ENCODE measurements around the gene AK9.
A peak's percentile ranks its signal among the peaks of the same experiment; 100 is the strongest.

Gene AK9

DNA sequence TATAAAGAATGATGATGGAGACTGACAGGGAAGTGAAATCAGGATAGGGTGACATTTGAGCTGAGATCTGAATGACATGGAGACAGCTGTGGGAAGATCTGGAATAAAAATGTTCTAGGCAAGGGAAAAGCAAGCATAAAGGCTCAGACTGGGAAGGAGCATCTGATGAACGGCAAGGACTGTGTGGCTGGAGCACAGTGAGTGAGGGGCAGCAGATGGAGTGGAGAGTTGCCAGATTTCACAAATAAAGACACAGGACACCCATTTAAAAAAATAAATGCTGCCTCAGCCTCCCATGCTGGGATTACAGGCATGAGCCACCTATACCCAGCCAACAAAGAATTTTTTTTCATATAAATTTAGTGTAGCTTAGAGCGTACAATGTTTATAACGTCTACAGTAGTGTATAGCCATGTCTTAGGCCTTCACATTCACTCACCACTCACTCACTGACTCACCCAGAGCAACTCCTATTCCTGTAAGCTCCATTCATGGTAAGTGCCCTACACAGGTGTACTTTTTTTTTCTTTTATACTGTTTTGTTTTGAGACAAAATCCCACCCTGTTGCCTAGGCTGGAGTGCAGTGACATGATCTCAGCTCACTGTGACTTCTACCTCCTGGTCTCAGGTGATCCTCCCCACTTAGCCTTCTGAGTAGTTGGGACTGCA lies 205.6 kb downstream of the AK9 start:
- DNase-seq (ENCODE audit: low read depth in 2 of 2, low spot score in 1 of 2) = no peak

DNA sequence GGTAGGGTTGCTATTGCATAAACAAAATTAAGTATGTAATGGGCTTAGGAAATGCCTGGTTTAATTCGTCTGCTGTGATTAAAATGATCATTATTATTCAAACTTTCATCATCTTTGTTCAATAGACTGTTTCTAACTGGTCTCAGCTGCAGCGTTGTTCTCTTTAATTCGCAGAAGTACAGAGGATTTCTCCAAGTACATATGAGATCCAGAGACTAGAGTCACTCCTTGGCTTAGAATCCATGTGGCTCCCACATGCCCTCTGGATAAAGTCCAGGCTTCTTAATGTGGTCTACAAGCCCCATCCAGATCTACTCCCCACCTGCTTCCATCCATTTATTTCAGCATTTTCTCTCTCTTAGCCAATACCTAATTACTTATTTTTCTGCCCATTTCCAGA lies 206.9 kb downstream of the AK9 start:
- no peak for DNase-seq (ENCODE audit: low read depth in 2 of 2, low spot score in 1 of 2)

DNA sequence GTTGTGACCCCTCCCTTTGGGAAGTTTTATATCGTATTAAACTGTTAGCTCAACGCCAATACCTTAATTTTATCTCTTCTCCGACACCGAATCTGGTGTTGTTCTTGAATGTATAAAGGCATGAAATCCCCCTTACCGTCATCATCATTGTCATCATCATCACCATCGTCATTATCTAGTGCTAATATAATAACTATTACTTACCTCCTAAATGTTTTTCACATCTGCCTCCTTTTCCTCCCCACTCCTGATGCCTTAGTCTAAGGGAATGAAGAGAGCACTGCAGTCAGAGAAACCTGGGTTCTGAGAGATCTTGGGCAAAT lies 207.3 kb downstream of the AK9 start:
- no peak for DNase-seq (ENCODE audit: low read depth in 2 of 2, low spot score in 1 of 2)

DNA sequence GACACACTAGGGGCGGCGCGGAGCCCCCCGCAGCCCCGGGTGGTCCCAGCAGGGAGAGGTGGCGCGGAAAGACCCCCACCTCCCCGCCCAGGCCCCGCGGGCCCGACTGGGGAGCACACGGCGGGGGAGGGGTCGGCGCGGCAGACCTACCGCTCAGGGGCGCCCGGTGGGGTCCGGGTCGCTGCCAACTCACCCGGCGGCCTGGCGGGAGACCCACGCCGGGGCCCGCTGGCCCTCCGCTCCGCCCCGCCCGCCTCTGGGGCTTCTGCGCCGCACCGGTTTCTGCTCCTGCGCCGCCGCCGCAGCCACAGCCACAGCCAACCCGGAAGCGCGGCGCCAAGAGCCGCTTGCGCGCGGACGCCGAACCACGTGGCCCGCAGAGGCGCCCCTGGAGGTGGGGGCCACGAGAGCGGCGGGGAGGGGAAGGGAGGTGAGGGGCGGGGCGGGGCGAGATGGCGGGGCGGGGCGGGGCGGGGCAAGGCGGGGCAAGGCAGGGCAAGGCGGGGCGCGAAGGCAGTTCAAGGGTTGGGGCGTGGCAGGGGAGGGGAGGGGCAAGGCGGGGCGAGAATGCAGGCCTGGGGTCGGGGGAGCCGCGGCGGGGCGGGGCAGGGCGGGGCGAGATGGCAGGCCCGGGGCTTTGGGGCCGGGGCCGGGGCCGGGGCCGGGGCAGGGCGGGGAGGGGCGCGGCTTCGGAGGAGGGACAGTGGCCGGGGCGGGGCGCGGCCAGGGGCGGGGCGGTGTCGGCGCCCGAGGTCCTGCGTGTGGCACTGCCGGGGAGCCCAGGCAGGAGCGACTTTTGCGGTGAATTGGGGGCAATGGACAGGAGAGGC lies 207.9 kb downstream of the AK9 start, which contains the start of gene ZBTB24:
Gene ZBTB24 (minus strand): TSS at position 315 of the 830 bp plus-strand sequence. CDS start 1,193 bp downstream, outside the sequence.
- DNase-seq (ENCODE audit: low read depth in 2 of 2, low spot score in 1 of 2) = peak; percentile 63 to 80

DNA sequence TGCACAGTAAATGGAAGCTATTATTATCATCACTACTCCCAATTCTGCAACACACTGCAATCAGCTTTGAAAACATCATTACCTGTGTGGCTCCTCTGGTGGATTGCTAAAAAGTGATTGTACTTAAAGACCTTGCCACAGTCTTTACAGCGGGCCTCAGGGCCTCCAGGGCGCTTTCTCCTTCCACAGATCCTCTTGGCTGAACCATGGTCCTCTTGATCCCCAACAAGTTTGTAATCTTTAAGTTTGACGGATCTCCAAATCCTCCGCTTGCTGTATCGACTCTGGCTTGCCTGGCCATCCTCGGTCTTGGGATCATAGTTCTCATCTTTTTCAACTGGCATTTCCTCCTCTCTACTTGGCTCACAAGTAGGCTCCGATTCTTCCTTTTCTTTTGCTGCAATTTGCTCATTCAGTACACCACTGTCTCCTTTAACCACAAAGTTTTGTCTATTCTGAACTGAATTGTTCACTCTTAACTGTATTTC lies 210.0 kb downstream of the AK9 start:
- DNase-seq (ENCODE audit: low read depth in 2 of 2, low spot score in 1 of 2) = no peak

DNA sequence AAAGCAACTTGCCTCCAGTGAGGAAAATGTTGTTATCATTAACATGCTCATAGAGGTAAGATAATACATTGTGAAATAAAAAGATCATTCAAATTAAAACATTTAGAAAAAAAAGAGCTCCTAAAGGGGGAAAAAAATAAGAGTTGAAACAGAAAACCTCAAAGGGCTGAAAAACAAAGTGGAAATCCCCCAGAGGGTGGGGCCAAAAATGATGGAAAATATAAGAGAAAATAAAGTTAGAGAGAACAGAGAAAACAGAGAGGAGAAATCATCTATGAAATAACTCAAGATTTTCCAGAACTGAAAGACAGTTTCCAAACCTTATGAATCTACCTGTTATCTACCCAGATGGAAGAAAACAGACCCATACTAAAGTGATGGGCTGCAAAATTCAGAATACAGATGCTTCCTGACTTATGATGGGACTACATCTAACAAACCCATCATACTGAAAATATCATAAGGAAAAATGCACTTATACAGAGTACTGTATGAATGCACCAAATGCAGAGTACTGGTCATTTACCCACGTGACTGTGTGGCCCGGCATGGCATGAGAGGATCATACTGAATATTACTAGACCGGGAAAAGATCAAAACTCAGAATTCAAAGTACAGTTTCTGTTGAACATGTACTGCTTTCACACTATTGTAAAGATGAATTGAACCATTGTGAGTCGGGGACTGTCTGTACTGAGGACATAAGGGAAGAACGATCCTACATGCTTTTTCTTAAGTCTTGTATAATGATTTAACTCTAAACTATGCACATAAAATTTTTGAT lies 212.0 kb downstream of the AK9 start:
- DNase-seq (ENCODE audit: low read depth in 2 of 2, low spot score in 1 of 2) = no peak

DNA sequence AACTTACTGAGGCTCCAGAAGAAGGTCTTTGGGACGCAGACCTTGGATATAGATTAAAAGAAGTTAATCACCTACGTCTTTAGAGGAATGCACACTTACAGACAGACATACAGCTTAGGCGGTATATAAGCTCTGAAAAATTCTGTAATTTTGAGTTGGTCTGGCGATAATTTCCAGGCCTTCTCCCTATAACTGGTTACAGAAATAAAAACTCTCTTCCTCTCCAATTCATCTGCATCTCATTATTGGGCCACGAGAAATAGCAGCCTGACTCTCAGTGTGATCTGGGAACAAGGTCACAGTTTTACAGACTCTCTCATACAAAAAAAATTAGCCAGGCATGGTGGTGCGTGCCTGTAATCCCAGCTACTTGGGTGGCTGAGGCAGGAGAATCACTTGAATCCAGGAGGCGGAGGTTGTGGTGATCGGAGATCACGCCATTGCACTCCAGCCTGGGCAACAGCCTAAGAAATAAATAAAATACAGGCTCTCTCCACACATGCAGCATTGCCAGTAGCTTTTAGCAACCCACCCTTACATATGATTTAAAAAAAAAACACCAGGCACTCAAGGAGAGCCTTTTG lies 212.7 kb downstream of the AK9 start:
- DNase-seq (ENCODE audit: low read depth in 2 of 2, low spot score in 1 of 2) = no peak

DNA sequence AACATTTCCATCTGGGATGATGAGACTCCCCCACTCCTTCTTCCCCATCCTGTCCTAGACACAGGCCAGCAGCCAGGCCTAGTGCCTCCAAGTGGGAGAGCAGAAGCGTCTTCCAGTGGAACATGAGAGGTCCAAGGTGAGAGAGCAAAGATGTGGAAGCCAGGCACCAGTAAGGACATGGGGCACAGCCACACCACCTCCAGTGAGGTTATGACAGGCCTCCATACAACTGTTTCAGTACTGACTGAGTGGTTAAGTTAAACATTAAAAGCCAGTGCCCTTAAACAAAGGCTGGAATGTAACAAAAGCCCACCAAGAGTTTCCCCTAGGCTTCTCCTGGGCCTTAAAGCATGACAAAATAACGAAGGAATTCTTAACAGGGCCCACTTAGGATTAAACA lies 213.3 kb downstream of the AK9 start:
- DNase-seq (ENCODE audit: low read depth in 2 of 2, low spot score in 1 of 2) = no peak

DNA sequence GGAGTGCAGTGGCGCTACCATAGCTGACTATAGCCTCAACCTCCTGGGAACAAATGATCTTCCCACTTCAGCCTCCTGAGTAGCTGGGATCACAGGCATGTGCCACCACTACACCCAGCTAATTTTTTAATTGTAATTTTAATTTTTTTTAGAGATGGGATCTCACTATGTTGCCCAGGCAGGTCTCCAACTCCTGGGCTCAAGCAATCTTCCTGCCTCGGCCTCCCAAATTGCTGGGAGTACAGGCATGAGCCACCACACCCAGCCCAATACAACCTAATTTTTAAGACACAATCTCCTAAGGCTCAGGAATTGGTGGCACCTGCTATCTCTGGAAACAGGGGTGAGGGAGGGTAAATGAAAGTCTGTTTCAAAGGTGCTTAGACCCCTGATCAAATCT lies 213.8 kb downstream of the AK9 start:
- no peak for DNase-seq (ENCODE audit: low read depth in 2 of 2, low spot score in 1 of 2)

DNA sequence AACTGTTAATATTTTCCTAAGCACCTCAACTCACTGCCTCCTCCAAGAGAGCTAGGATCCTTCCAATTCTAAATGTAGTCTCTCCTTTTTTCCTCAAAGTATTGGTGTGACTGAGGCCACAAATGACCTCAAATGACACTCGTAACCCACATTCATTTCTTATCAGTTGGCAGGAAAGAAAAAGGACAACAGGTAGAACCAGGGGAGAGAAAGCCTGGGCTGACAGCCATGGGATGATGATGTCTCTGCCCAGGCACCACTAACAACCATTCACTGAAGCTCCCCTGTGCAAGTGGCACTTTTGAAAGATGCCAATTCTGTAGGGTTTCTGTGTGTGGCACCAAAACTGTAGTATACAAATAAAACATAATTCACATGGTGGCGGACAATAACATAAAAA lies 215.4 kb downstream of the AK9 start:
- DNase-seq (ENCODE audit: low read depth in 2 of 2, low spot score in 1 of 2) = no peak

DNA sequence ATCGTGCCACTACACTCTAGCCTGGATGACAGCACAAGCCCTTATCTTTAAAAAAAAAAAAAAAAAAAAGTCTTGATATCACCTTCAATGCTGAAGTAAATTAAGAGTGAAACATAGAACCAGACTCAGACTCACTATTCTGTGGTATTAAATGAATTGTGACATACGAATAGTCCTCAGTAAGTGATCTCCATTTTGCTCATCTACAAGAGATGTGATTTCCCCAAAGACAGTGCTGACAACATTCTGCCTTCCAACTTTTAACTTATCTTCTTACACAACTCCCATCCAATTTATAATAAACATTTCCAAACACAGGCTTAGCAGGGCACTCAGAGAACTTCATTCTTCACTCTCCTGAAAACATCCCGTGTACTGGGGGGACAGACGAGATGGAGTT lies 216.0 kb downstream of the AK9 start:
- no peak for DNase-seq (ENCODE audit: low read depth in 2 of 2, low spot score in 1 of 2)

DNA sequence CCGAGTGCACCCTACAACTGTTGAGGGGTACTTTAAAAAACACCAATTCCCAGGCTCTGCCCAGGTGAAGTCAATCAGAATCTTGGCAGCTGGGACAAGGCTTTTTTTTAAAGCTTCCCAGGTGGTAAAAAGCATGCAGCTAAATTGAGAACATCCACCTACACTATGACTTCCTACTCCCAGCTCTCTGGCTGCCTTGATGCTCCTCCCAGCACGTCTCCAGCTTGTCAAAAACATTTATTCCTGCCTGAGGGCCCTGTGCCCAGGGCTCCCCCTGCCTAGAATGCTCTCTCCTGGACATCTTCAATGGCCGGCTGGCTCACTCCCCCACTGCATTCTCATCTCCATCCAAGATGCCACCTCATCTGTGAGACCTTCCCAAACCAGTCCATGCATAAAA lies 217.9 kb downstream of the AK9 start:
- no peak for DNase-seq (ENCODE audit: low read depth in 2 of 2, low spot score in 1 of 2)

DNA sequence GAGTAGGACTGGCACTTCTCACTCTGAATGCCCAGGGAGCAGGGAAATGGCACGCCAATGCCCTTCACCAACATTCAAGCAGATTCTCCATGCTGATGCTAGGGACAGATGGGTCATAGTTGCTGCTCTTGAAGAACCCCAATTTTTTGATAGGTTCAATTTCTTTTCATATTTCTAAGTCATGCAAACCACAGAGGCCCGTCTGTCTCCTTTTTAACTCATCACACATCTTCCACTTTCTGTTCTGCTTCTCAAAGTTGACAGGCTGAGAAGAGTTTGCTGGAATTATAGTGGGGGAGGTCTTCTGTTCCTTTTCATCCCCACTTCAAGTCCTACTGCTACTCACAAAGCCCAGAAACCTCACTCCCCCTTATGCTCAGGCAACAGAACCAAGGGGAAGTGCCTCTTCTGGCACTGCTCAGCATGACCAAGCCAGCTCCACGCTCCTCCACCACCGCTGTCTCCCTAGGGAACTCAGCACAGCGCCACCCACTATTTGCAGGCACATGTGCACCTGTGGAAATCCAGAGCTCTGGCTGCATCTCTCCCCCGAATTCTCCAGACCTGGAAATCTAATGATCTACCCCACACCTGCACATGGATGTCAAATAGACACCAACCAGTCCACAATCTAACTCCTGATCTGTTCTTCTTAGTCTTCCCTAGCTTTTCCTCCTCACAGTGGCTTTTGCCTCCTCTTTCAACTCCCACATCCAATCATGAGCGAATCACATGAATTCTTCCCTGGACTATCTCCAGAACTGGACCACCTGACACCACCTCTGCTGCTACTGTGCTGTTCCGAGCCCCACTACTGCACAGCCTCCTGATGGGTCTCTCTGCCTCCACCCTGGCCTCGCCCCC lies 218.6 kb downstream of the AK9 start:
- DNase-seq (ENCODE audit: low read depth in 2 of 2, low spot score in 1 of 2) = no peak

DNA sequence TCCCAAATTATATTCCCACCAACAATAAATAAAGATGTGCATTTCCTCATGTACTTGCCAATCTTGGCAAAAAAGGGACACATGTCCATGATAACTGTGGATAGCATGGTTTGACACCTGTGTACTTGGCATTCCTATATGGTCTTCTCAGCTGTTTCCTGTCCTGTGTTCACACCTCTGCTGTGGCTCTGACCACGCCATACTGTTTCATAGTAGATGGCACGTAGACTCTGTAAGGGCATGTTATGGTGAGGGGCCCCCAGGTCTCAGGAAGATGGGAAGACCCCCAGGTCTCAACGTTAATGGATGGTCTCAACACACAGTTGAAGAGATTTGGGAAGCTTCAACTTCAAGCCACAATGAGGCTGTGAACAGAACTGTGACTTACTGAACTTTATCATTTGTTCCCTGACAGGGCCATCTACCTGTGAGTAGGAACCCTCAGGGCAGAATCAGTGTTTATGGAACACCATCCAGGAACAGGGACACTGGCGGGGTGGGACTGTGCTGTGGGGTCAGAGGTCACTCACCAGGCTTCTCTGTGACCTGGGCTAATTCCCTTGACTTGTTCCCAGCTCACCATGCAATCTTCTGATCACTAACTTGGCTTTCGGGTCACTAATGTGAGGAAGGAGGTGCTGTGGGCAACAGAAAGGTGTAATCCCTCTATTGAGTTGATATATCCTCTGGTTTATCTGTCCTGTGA lies 219.7 kb downstream of the AK9 start:
- no peak for DNase-seq (ENCODE audit: low read depth in 2 of 2, low spot score in 1 of 2)

DNA sequence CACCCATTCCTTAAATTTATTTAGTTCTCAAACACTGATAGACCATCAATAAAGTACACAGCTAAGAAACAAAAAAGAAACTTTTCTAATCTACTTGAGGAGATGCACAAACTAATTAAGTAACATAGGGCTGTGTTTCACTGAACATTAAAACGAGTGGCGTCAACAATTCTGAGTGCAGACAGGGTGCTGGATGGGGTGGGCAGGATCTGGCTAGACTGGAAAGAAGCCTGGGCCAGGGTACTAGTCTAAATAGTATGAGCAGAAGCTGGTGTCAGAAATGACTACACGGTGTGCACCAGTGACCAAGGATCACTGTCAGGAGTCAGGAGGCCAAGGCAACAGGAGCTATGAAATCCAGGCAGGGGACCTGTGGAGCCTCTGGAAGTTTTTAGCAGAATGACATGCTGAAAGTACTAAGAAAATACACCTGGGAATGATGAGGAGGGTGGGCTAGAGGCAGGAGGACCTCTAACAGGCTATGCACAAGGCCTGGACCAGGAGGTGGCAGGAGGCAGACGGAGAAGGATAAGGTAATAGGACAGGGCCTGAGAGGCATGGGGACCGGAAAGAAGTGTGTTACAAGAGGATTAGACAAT lies 221.3 kb downstream of the AK9 start:
- no peak for DNase-seq (ENCODE audit: low read depth in 2 of 2, low spot score in 1 of 2)

DNA sequence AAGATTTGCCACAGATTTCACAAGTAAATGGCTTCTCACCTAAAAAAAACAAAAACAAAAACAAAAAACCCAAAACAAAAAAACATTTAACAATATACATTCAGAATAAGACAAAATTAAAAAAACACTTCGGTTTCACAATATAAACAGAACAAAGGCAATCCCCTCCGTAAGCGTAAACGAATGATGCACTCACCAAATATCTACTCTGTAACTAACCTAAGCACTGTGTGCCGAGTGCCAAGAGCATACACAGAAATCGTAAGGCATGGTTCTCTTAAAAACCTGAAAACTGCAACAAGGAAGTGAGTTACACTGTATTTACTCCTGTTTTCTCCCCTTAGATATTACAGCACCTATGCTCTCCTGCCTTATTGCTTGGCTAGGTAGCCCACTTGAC lies 223.3 kb downstream of the AK9 start:
- DNase-seq (ENCODE audit: low read depth in 2 of 2, low spot score in 1 of 2) = no peak

DNA sequence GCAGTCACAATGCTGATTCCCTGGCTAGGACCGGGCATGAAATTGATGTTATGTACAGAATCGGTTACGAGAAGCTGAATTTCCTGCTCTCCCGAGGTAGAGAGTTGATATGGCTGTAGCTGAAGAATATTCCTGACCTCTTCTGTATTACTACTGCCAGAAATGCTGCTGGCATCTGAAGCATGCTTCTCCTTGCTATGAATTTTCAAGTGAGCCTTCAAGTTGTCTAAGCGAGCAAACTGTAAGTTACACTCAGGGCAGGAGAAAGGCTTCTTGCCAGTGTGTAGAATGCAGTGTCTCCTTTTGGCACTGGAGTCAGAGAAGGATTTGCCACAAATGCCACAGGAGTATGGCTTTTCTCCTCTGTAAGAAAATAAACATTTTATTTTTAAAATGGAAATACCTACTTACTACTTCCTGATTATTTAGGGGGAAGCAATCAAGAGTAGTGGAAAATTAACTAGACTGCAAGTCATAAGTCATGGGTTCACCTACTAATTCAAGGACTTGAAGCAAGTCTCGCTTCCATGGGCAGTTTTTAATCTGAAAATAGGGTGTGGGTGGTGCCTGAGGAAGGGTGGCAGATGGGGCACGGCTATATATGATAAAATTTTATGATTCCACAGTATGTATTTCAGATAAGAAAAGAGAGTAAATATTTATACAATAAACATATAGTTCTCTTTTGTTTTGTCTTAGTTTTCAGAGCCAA lies 224.6 kb downstream of the AK9 start:
- no peak for DNase-seq (ENCODE audit: low read depth in 2 of 2, low spot score in 1 of 2)

DNA sequence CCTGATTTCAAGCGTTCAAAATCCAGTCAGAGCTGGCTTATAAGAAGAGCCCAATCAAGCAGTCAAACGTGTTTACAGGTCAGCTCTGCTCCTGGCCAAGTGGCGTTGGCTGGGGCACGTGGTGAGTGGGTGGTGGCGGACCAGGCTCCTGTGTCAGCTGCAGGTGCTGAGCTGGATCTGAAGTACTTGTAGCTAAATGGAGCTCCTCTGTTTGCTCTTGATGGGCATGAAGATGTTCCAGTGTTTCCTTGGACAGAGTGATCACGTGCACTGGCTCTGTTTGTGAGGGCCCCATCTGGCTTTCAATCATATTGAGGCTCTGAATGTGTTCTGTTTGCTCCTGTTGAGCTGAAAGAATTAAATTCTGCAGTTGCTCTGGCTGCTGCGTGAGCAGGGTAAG lies 225.2 kb downstream of the AK9 start:
- no peak for DNase-seq (ENCODE audit: low read depth in 2 of 2, low spot score in 1 of 2)

Data from stimulated activated CD8-positive, alpha-beta memory T cell treated with anti-CD3 and anti-CD28 coated beads, Interleukin-4, amount 100 ng/mL, for 4 hours (primary cell).